Measurements from ENCODE around the gene DENND1B.
A peak's percentile ranks its signal among the peaks of the same experiment; 100 is the strongest.

The DENND1B gene

GRCh38 chr1:197677313-197677712 is 98.0 kb downstream of the DENND1B start:
- no peak overlapping the region for H3K27ac Mint-ChIP-seq
- no peak for DNase-seq
- H3K9me3 Mint-ChIP-seq, result no peaks in the 10 kb centered on the region
- H3K27me3 Mint-ChIP-seq, result no peaks in the 10 kb centered on the region
- H3K4me3 Mint-ChIP-seq, result no peak overlapping the region
- peaks cover 3 to 8% of the 10 kb centered on the region in 2 donors for H3K4me1 Mint-ChIP-seq
- ATAC-seq (replicated peaks), result no peak
- H3K36me3 Mint-ChIP-seq, result no peaks in the 10 kb centered on the region

GRCh38 chr1:197675583-197676208 is 99.6 kb downstream of the DENND1B start:
- Mint-ChIP-seq H3K4me3 (peak overlapping the region in 1 of 2 donors; percentile 47), H3K4me1 (peaks cover 3 to 6% of the 10 kb centered on the region in 2 donors), H3K9me3 (no peaks in the 10 kb centered on the region), H3K27me3 (no peaks in the 10 kb centered on the region), H3K36me3 (no peaks in the 10 kb centered on the region), H3K27ac (no peak overlapping the region)
- DNase-seq, result no peak
- no peak for ATAC-seq (replicated peaks)

GRCh38 chr1:197674286-197674685 is 101.0 kb downstream of the DENND1B start:
- H3K4me1 Mint-ChIP-seq, result peaks cover 3 to 6% of the 10 kb centered on the region in 2 donors
- no peaks in the 10 kb centered on the region for H3K36me3 Mint-ChIP-seq
- H3K27ac Mint-ChIP-seq, result no peak overlapping the region
- no peaks in the 10 kb centered on the region for H3K27me3 Mint-ChIP-seq
- H3K9me3 Mint-ChIP-seq, result no peaks in the 10 kb centered on the region
- ATAC-seq (replicated peaks) (no peak), DNase-seq (no peak)
- H3K4me3 Mint-ChIP-seq, result no peak overlapping the region

- no peaks in the 10 kb centered on the region for H3K27me3 Mint-ChIP-seq
- H3K4me1 Mint-ChIP-seq, result peaks cover 3 to 6% of the 10 kb centered on the region in 2 donors
- no peaks in the 10 kb centered on the region for H3K9me3 Mint-ChIP-seq
- DNase-seq (no peak), ATAC-seq (replicated peaks) (no peak)
- no peaks in the 10 kb centered on the region for H3K36me3 Mint-ChIP-seq
- no peak overlapping the region for H3K4me3 Mint-ChIP-seq
- H3K27ac Mint-ChIP-seq, result no peak overlapping the region
Measured at GRCh38 chr1:197673292-197673691, 102.0 kb downstream of the DENND1B start.

- DNase-seq (no peak), ATAC-seq (replicated peaks) (no peak)
- Mint-ChIP-seq H3K4me3 (no peak overlapping the region), H3K9me3 (no peaks in the 10 kb centered on the region), H3K4me1 (peaks cover 2 to 6% of the 10 kb centered on the region in 2 donors), H3K27me3 (no peaks in the 10 kb centered on the region), H3K27ac (no peak overlapping the region), H3K36me3 (no peaks in the 10 kb centered on the region)
Measured at GRCh38 chr1:197672347-197672746, 102.9 kb downstream of the DENND1B start.

- peaks cover 2% of the 10 kb centered on the region in 2 donors for H3K4me1 Mint-ChIP-seq
- no peaks in the 10 kb centered on the region for H3K27me3 Mint-ChIP-seq
- no peaks in the 10 kb centered on the region for H3K9me3 Mint-ChIP-seq
- no peak overlapping the region for H3K4me3 Mint-ChIP-seq
- DNase-seq (no peak), ATAC-seq (replicated peaks) (no peak)
- no peak overlapping the region for H3K27ac Mint-ChIP-seq
- no peaks in the 10 kb centered on the region for H3K36me3 Mint-ChIP-seq
Measured at GRCh38 chr1:197671920-197672319, 103.4 kb downstream of the DENND1B start.

GRCh38 chr1:197671140-197671539 is 104.1 kb downstream of the DENND1B start:
- Mint-ChIP-seq H3K36me3 (no peaks in the 10 kb centered on the region), H3K4me3 (no peak overlapping the region), H3K27ac (no peak overlapping the region), H3K9me3 (no peaks in the 10 kb centered on the region), H3K27me3 (no peaks in the 10 kb centered on the region), H3K4me1 (peaks cover 0 to 2% of the 10 kb centered on the region in 2 donors)
- no peak for ATAC-seq (replicated peaks)
- no peak for DNase-seq

GRCh38 chr1:197666769-197667285 is 108.5 kb downstream of the DENND1B start:
- no peak overlapping the region for H3K4me3 Mint-ChIP-seq
- DNase-seq (no peak), ATAC-seq (replicated peaks) (no peak)
- no peaks in the 10 kb centered on the region for H3K36me3 Mint-ChIP-seq
- no peak overlapping the region for H3K27ac Mint-ChIP-seq
- H3K9me3 Mint-ChIP-seq, result no peaks in the 10 kb centered on the region
- H3K4me1 Mint-ChIP-seq, result peaks cover 0 to 1% of the 10 kb centered on the region in 2 donors
- H3K27me3 Mint-ChIP-seq, result no peaks in the 10 kb centered on the region

GRCh38 chr1:197664391-197664790 is 110.9 kb downstream of the DENND1B start:
- DNase-seq, result no peak
- Mint-ChIP-seq H3K27me3 (no peaks in the 10 kb centered on the region), H3K27ac (no peak overlapping the region), H3K4me1 (peaks cover 0 to 1% of the 10 kb centered on the region in 2 donors), H3K36me3 (no peaks in the 10 kb centered on the region), H3K9me3 (no peaks in the 10 kb centered on the region), H3K4me3 (no peak overlapping the region)
- no peak for ATAC-seq (replicated peaks)

- peaks cover 0 to 1% of the 10 kb centered on the region in 2 donors for H3K4me1 Mint-ChIP-seq
- no peak overlapping the region for H3K27ac Mint-ChIP-seq
- ATAC-seq (replicated peaks), result no peak
- no peaks in the 10 kb centered on the region for H3K36me3 Mint-ChIP-seq
- no peaks in the 10 kb centered on the region for H3K27me3 Mint-ChIP-seq
- no peak for DNase-seq
- no peak overlapping the region for H3K4me3 Mint-ChIP-seq
- no peaks in the 10 kb centered on the region for H3K9me3 Mint-ChIP-seq
Measured at GRCh38 chr1:197663162-197663953, 111.9 kb downstream of the DENND1B start.

GRCh38 chr1:197660389-197660788 is 114.9 kb downstream of the DENND1B start:
- no peak for DNase-seq
- peaks cover 1 to 14% of the 10 kb centered on the region in 2 donors for H3K4me1 Mint-ChIP-seq
- H3K4me3 Mint-ChIP-seq, result no peak overlapping the region
- H3K36me3 Mint-ChIP-seq, result peaks cover 12 to 15% of the 10 kb centered on the region in 2 donors
- ATAC-seq (replicated peaks), result no peak
- H3K27ac Mint-ChIP-seq, result no peak overlapping the region
- H3K9me3 Mint-ChIP-seq, result peaks cover 0 to 2% of the 10 kb centered on the region in 2 donors
- H3K27me3 Mint-ChIP-seq, result no peaks in the 10 kb centered on the region

GRCh38 chr1:197659171-197659570 is 116.1 kb downstream of the DENND1B start:
- no peak for ATAC-seq (replicated peaks)
- no peak for DNase-seq
- H3K9me3 Mint-ChIP-seq, result peaks cover 0 to 2% of the 10 kb centered on the region in 2 donors
- H3K4me3 Mint-ChIP-seq, result no peak overlapping the region
- H3K27ac Mint-ChIP-seq, result no peak overlapping the region
- H3K36me3 Mint-ChIP-seq, result peaks cover 12 to 15% of the 10 kb centered on the region in 2 donors
- H3K4me1 Mint-ChIP-seq, result peaks cover 0 to 14% of the 10 kb centered on the region in 2 donors
- H3K27me3 Mint-ChIP-seq, result no peaks in the 10 kb centered on the region

- Mint-ChIP-seq H3K4me3 (no peak overlapping the region), H3K27me3 (no peaks in the 10 kb centered on the region), H3K4me1 (no peaks in the 10 kb centered on the region), H3K36me3 (peaks cover 15 to 16% of the 10 kb centered on the region in 2 donors), H3K27ac (no peak overlapping the region), H3K9me3 (no peaks in the 10 kb centered on the region)
- no peak for ATAC-seq (replicated peaks)
- no peak for DNase-seq
Measured at GRCh38 chr1:197649188-197649587, 126.1 kb downstream of the DENND1B start.

GRCh38 chr1:197638316-197638715 is 137.0 kb downstream of the DENND1B start:
- H3K27ac Mint-ChIP-seq, result no peak overlapping the region
- H3K4me3 Mint-ChIP-seq, result no peak overlapping the region
- H3K36me3 Mint-ChIP-seq, result peaks cover 26 to 30% of the 10 kb centered on the region in 2 donors
- no peak for DNase-seq
- no peak for ATAC-seq (replicated peaks)
- no peaks in the 10 kb centered on the region for H3K27me3 Mint-ChIP-seq
- H3K9me3 Mint-ChIP-seq, result peaks cover 0 to 3% of the 10 kb centered on the region in 2 donors
- H3K4me1 Mint-ChIP-seq, result no peaks in the 10 kb centered on the region

GRCh38 chr1:197637406-197637805 is 137.9 kb downstream of the DENND1B start:
- DNase-seq, result no peak
- H3K27ac Mint-ChIP-seq, result no peak overlapping the region
- peaks cover 4 to 6% of the 10 kb centered on the region in 2 donors for H3K9me3 Mint-ChIP-seq
- peaks cover 0 to 4% of the 10 kb centered on the region in 2 donors for H3K4me1 Mint-ChIP-seq
- H3K36me3 Mint-ChIP-seq, result peaks cover 22 to 35% of the 10 kb centered on the region in 2 donors
- no peaks in the 10 kb centered on the region for H3K27me3 Mint-ChIP-seq
- ATAC-seq (replicated peaks), result no peak
- no peak overlapping the region for H3K4me3 Mint-ChIP-seq

Data from stimulated activated naive B cell treated with anti-CD40 and anti-IgM and Interleukin-4, amounts not matched to agents 10 μg/mL and 1 μg/mL and 100 μg/mL, for 72 hours (primary cell).